Measurements from ENCODE around the gene SVIL. TPM values are rescaled to one million over a fixed set of nuclear protein-coding genes. Genes with fewer than 3 reads are reported as not detected.
"Not testable (repeated sequence)": the region's sequence is repeated elsewhere in the genome, so short reads cannot be mapped to it uniquely, and the experiment has no call there.

The SVIL gene
- polyA plus RNA-seq, 3 donors, result 39.1 to 42.4 (median 39.3) TPM

GRCh38 chr10:29487032-29487883, 147.5 kb downstream of the SVIL start:
- not testable (repeated sequence) for DNase-seq (ENCODE audit: extremely low read depth in 1 of 11, low read depth in 9 of 11, low spot score in 4 of 11)

DNA sequence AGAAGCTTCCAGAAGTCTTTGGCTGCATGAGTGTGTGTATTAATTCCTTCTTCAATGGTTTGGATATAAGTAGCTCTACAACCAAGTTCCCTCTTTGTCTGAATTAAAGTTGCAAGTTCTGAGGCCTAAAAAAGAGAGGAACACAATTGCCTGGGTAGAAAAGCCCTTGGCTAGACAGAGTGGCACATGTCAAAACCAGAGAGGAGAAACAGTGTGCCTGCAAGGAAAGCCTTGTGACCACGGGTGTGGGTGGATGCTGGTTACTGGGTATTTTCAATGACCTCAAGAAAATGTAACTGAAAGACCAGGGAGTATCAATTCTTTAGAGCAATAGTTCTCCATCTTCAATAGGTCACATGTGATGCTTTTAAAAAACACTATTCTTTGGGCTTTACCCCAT, 148.3 kb downstream of the SVIL start:
- DNase-seq (ENCODE audit: extremely low read depth in 1 of 11, low read depth in 9 of 11, low spot score in 4 of 11), result no peak

DNA sequence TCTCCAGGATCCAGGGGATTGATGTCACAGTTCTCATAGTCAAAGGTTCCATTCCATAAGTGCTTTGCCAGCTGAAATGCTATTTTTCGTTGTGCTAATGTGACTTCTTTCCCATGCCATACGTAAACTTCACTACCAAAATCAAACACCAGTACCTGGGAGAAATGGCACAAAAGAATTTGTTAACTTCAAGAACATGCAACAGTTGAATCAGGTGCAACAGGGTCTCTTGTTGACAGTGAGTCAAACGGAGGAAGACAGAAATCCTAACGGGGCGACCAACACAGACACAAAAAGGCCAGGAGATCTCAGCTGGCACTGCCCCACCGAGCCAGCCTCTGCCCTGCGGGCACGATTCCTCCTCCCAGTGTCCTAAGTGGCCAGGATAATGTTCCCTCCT, 150.1 kb downstream of the SVIL start:
- not testable (repeated sequence) for DNase-seq (ENCODE audit: extremely low read depth in 1 of 11, low read depth in 9 of 11, low spot score in 4 of 11)

DNA sequence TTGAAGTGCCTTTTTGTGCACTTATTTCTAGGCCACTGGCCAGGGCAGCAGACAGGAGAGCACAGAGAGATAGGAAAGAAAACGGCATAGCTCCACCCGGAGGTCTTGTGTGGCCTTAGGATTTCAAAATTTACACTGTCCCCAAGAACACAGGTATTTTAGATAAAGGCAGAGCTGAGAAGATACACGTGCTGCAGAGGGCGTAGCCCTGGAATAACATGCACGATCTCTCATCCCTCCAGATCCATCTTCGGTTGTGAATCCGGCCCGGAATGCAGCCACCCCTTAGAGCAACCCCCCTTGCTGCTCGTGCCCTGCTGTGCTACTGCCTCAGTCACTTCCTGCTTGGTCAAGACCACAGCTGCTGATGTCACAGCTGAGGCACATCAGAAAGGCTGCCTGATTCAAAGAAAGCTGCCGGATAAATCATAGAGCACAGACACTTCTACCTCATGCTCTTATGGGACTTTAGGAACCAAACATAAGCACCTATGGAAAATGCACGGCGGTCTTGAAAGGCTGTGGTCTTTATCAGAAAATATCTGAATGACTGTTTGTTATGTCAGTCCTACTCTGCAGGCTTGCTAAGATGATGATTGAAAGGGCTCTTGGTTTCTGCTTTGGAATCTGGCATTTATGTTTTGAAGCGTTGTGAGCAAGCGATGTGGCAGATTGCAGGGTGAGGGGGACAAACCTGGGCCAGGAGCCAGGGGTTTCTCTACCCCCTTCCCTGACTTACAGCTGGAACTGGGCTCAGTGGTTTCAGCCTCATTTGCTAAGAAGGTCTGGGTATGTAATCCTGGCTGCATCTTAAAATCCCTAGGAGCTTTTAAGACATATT, 152.0 kb downstream of the SVIL start:
- DNase-seq (ENCODE audit: extremely low read depth in 1 of 11, low read depth in 9 of 11, low spot score in 4 of 11), result no peak

DNA sequence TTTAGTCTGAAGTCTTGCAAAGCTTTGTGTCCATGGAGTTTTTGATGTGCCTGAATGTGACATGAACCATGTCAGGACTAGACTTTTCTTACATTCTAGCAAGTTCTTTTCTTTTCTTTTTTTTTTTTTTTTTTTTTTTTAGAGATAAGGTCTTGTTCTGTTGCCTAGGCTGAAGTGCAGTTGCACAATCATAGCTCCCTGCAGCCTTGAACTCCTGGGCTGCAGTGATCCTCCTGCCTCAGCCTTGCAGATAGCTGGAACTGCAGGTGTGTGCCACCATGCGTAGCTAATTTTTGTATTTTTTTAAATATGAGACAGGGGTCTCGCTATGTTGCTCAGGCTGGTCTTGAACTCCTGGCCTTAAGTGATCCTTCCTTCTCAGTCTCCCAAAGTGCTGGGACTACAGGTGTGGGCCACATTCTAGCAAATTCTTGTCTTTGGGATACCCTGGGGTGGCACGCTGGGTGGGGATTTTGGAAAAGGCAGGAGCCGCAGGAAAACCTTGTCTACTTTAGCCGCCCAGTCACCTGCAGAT, 152.8 kb downstream of the SVIL start:
- DNase-seq (ENCODE audit: extremely low read depth in 1 of 11, low read depth in 9 of 11, low spot score in 4 of 11), result no peak

DNA sequence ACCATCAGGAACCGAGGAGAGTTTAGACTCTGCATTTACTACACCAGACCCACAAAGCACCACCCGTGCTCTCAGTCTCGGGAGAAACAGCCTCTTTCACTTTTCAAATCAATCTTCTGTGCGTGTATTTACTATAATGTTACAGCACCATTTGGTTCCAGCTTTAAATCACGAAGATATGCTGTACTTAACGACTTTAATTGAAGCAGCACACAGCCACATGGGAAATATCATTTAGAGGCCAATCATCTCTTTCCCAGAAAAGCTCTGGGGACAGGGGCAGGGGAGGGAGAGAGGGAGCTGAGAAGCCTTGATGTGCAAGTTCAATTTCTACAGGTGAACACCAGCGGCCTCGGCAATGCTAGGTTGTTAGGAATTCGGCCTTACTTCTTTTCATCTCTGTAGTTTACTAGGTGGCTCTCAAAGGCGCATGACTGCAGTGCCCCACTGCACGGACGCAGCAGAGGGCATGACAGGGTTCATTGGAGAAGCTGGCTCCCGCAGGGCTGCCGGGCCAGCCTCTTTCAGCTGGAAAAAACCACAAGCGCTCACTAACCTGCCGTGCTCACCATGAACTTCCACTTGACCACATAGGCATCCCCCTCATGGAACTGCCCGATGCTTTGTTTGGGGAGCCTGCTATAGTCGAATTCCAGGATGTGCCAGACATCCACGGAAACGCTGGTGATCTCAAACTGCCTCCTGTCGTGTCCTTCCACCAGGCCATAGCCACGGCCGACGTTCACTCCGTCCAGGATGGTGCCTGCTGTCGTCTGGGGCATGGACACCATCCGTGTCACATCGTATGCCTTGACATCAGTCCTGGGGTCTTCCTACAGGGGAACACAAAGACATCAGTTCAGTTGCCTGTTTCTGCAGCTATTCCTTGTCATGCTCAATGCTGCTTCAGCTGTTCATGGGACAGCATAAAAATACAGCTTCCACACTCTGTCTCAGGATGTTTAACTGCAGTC, 154.5 kb downstream of the SVIL start:
- no peak for DNase-seq (ENCODE audit: extremely low read depth in 1 of 11, low read depth in 9 of 11, low spot score in 4 of 11)

- no peak for DNase-seq (ENCODE audit: extremely low read depth in 1 of 11, low read depth in 9 of 11, low spot score in 4 of 11)
Observed at GRCh38 chr10:29479081-29479925, 155.5 kb downstream of the SVIL start.

DNA sequence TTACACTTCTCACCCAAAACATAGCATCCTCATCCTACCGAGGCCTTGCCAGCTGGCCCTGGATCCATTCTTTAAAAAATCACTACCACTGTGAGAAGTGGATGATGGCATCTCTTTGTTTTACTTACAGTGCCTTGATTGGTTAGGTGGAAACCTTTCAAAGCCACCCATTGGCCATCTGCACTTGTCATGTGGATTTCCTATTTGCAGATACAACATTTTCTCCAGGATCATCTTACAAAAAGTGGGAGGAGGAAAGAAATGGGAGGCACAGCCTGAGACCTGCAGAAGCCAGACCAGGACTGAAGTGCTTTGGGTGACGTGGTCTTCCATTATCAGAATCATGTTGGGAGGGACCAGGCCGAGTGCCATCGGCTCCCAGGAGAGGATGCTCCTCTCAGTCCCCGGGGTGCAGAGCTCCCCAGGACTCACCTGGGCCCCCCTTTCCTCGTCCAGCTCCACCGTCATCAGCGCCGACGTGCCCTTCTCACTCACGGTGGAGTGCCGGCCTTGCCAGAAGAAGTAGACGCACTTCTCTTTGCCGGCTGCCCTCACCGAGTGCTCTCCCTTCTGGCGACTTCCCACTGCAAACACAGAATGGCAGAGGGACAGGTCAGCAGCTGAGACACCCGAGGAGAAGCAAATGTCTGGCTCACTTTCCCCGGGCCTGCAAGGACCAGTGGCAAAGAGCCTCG, 161.2 kb downstream of the SVIL start:
- no peak for DNase-seq (ENCODE audit: extremely low read depth in 1 of 11, low read depth in 9 of 11, low spot score in 4 of 11)

DNA sequence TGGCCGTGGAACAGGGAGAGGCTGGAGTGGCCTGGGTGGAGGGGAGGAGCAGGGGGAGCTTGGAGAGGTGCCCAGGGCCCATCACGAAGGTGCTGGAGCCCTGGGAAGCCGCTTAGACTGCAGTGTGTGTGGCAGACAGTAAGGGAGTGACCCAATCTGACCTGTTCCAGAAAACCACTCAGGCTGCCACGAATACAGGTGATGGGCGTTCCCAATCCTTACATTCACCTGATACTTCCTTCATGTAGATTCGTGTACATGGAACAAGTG, 161.7 kb downstream of the SVIL start:
- DNase-seq (ENCODE audit: extremely low read depth in 1 of 11, low read depth in 9 of 11, low spot score in 4 of 11), result no peak

DNA sequence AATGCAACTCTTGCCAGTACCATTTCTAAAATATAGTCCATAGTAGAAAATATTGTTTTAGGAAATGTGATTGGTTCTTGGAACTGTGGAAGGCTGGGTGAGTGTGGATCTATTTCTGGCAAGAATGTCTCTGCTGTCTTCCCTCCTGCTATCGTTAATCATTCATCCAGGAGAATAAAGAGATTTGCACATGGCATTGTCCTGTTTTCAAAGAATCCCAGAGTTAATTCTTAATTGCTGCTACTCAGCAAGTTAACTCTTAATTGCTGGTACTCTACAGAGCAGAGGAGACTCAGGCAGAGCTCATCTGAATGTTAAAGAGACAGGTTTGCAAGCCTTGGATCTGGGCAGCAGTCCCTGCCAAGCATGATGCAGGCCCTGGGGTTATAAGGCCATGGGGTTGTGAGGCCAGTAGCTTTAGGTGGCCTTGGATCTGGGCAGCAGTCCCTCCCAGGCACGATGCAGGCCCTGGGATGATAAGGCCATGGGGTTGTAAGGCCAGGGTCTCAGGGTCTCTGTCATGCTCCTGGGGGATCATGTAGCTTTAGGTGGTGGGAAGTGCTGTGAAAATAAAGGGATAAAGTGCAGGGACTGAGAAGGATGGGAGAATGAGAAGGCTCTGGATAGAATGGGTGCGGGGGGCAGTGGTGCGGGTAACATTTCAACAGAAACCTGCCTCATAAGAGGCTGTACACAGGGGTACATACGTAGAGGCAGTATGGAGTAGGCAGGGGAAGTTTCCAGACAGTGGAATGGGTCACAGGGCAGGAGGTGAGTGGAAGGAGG, 162.3 kb downstream of the SVIL start:
- DNase-seq (ENCODE audit: extremely low read depth in 1 of 11, low read depth in 9 of 11, low spot score in 4 of 11), result peak in 1 of 11 donors; percentile 39

DNA sequence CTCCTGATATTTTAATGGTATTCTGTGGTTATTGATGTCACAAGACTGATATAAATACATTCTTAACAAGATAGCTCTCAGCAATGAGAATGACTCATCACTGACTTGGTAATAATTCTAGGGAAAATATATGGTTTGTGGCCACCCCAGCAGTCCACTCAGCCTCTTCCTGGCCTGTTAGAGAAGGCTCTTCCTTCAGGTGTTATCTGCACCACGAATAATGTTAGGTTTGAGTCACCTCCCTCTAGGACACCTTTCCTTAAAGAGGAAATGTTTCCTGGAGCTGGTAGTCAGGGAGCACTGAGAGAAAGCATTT, 163.3 kb downstream of the SVIL start:
- no peak for DNase-seq (ENCODE audit: extremely low read depth in 1 of 11, low read depth in 9 of 11, low spot score in 4 of 11)

DNA sequence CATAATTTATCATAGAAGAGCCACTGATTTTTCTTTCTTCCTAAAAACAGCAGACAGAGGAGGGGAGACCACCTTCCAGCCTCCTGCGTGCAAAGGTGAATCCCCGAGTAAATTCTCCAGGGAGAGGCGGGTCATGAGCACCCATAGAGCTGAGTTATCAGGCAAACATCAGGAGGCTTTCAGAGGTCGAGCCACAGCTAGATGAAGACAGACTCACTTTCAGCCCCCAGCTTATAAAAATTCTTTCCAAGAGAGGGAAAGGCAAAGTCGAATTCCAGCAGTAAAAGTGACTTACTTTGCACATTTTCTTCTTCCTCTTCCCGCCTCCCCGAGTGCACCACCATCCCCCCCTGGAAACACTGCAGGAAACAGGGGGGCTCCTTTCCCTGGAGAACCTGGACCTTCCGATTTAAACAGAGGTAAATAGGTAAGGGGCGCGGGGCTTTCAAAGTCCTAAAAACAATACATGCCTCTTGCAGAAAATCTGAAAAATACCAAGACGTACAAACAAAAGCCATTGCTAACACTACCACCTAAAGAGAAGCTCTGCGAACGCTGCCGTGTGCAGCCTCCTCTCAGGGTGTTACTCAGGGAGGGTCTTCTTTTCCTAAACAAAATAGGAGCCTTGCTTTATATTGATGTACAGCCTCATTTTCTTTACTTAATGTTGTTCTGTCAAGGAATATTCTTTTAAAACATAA, 163.8 kb downstream of the SVIL start:
- DNase-seq (ENCODE audit: extremely low read depth in 1 of 11, low read depth in 9 of 11, low spot score in 4 of 11), result no peak

- no peak for DNase-seq (ENCODE audit: extremely low read depth in 1 of 11, low read depth in 9 of 11, low spot score in 4 of 11)
Observed at GRCh38 chr10:29470355-29470705, 164.4 kb downstream of the SVIL start.

GRCh38 chr10:29469481-29470354, 165.1 kb downstream of the SVIL start:
- DNase-seq (ENCODE audit: extremely low read depth in 1 of 11, low read depth in 9 of 11, low spot score in 4 of 11), result no peak

DNA sequence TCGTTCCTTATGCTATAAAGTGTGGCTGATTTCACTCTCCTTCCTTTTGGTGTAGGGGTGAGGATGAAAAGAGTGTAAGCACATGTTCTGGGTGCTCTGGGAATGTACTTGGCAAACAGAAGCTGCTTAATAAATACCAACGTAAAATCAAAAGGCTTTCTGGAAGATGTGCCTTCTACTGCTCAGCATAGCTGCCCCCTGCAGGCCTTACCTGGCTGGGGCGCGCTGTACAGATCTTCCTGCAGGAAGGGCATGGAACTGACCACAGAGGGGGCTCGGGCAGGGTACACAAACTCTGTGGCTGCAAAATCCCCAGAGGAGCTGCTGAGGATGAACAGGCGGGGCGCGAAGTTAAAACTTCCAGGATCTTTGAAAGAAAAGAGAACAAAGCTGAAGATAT, 169.4 kb downstream of the SVIL start:
- DNase-seq (ENCODE audit: extremely low read depth in 1 of 11, low read depth in 9 of 11, low spot score in 4 of 11), result no peak
